Neural crest cell (in vitro differentiated cells): ENCODE results near the gene WWOX. TPM values are rescaled to one million over a fixed set of nuclear protein-coding genes. Genes with fewer than 3 reads are reported as not detected.

Experiments
- DNase-seq: peaks from one replicate; pipeline ENCODE4 v3.0.0; 2021; ENCODE audit warnings: low read depth, mixed read lengths, low spot score
- H3K27ac Mint-ChIP-seq: one replicate; pipeline ENCODE4 v1.8.0; 2021; ENCODE audit warnings: mild to moderate bottlenecking, mixed read lengths; ENCODE audit not compliant: unreplicated experiment
- H3K27me3 Mint-ChIP-seq: 2 replicates; pipeline ENCODE4 v1.8.0; 2021; ENCODE audit warnings: low read depth, mild to moderate bottlenecking, mixed read lengths
- H3K36me3 Mint-ChIP-seq: 2 replicates; pipeline ENCODE4 v1.8.0; 2021; ENCODE audit warnings: low read depth, mild to moderate bottlenecking, mixed read lengths
- H3K4me1 Mint-ChIP-seq: 2 replicates; pipeline ENCODE4 v1.8.0; 2021; ENCODE audit warnings: mixed read lengths
- H3K4me3 Mint-ChIP-seq: one replicate; pipeline ENCODE4 v1.8.0; 2021; ENCODE audit warnings: mild to moderate bottlenecking, mixed read lengths
- H3K9me3 Mint-ChIP-seq: 2 replicates; pipeline ENCODE4 v1.8.0; 2021; ENCODE audit warnings: mixed read lengths
- total RNA-seq: library from RNA; stranded (reverse); gene quantifications from 2 replicates; pipeline ENCODE4 v1.2.1, GENCODE V29; 2021
- TF ChIP-seq, protein P1 (sequence below): fragments of 200-600 bp; sonication (generic); conservative IDR thresholded peaks from 2 replicates; pipeline ENCODE4 v1.5.0; 2021; ENCODE audit warnings: antibody characterized with exemption, mild to moderate bottlenecking

Gene WWOX
- total RNA-seq, 1 donor from 2014 or later: 30.5 TPM

DNA sequence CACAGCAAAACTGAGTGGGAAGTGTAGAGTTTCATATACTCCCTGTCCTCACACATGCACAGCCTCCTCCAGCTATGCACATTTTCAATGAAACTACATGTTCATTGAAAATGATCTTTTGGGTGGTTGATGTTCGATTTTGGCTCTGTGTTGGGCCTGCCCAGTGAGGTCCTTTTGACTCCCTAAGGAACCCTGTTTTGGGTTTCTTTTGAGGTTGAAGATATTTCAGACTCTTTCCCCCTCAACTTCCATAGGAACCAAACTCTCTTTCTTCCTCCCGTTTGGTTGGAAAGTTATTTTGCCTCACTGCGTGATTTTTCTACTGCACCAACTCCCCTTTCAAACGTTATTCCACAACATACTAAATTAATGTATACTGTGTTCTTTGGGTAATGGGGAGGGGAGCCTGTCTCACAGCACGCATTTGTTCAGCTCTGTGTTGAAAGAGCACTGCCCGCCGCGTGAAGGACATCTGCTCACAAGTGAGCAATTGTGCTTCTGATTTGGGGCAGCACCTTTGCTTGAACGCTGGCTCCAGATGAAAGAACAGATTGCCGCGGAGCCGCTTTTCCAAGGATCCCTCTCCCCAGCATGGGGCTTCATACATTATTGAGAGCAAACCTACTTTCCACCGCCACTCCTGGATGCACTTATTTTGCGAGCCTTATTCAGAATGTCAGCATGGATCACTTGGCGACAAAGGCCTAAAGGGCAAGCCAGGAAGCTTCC is 385.9 kb downstream of the WWOX start:
- no peaks in the 10 kb centered on the region for H3K36me3 Mint-ChIP-seq
- TF ChIP-seq, protein P1, sequence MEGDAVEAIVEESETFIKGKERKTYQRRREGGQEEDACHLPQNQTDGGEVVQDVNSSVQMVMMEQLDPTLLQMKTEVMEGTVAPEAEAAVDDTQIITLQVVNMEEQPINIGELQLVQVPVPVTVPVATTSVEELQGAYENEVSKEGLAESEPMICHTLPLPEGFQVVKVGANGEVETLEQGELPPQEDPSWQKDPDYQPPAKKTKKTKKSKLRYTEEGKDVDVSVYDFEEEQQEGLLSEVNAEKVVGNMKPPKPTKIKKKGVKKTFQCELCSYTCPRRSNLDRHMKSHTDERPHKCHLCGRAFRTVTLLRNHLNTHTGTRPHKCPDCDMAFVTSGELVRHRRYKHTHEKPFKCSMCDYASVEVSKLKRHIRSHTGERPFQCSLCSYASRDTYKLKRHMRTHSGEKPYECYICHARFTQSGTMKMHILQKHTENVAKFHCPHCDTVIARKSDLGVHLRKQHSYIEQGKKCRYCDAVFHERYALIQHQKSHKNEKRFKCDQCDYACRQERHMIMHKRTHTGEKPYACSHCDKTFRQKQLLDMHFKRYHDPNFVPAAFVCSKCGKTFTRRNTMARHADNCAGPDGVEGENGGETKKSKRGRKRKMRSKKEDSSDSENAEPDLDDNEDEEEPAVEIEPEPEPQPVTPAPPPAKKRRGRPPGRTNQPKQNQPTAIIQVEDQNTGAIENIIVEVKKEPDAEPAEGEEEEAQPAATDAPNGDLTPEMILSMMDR: no peak
- DNase-seq: no peak
- H3K27ac Mint-ChIP-seq: no peak overlapping the region
- no peaks in the 10 kb centered on the region for H3K27me3 Mint-ChIP-seq
- H3K4me3 Mint-ChIP-seq: peak overlapping the region; percentile 44
- no peaks in the 10 kb centered on the region for H3K9me3 Mint-ChIP-seq
- peaks cover 54% of the 10 kb centered on the region for H3K4me1 Mint-ChIP-seq

- peaks cover 56% of the 10 kb centered on the region for H3K4me1 Mint-ChIP-seq
- TF ChIP-seq, protein P1: no peak
- peak overlapping the region; percentile 11 for H3K4me3 Mint-ChIP-seq
- H3K9me3 Mint-ChIP-seq: no peaks in the 10 kb centered on the region
- H3K36me3 Mint-ChIP-seq: no peaks in the 10 kb centered on the region
- no peak for DNase-seq
- no peak overlapping the region for H3K27ac Mint-ChIP-seq
- H3K27me3 Mint-ChIP-seq: no peaks in the 10 kb centered on the region
These were observed 386.4 kb downstream of the WWOX start for GRCh38 chr16:78485917-78486257.

DNA sequence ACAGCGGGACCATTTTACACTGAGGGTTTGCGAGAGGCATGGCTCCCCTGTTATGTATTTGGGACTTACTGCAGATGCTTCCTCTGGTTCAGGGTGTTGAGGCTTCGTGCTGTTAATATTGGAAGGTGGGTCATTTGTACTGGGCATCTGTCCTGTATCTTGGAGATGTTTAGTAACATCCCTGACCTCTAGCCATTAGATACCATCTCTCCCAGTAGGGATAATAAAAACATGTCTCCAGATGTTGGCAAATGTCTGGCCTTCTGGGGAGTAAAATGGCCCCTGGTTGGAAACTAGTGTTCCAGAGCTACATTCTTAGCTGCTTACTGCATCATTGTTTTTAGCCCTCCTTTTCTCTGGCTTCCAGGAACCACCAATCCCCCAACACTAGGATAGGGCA is 388.0 kb downstream of the WWOX start:
- Mint-ChIP-seq H3K27ac (no peak overlapping the region), H3K4me3 (no peak overlapping the region), H3K9me3 (no peaks in the 10 kb centered on the region), H3K36me3 (no peaks in the 10 kb centered on the region), H3K4me1 (peaks cover 56% of the 10 kb centered on the region), H3K27me3 (no peaks in the 10 kb centered on the region)
- no peak for DNase-seq
- TF ChIP-seq, protein P1: no peak

DNA sequence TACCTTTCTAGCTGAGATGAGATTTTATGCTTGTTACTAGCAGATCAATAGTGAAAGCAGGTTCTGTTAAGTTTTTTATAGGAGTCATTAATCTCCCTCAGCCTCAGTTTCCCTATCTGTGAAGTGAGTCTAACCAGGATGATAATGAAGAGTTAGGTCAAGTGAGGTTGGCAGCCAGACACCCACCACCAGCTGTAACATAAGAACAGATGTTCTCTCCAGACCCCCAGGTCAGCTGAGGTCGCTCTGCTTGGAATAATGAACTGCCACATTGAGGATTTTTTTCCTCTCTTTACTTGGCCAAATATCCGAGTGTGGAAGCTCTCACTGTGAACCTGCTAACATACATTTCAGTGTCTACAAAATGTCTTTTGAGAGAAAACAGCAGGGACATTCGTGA is 389.6 kb downstream of the WWOX start:
- Mint-ChIP-seq H3K9me3 (no peaks in the 10 kb centered on the region), H3K27ac (no peak overlapping the region), H3K4me3 (no peak overlapping the region), H3K4me1 (peaks cover 49% of the 10 kb centered on the region), H3K36me3 (no peaks in the 10 kb centered on the region), H3K27me3 (no peaks in the 10 kb centered on the region)
- no peak for DNase-seq
- TF ChIP-seq, protein P1: no peak

DNA sequence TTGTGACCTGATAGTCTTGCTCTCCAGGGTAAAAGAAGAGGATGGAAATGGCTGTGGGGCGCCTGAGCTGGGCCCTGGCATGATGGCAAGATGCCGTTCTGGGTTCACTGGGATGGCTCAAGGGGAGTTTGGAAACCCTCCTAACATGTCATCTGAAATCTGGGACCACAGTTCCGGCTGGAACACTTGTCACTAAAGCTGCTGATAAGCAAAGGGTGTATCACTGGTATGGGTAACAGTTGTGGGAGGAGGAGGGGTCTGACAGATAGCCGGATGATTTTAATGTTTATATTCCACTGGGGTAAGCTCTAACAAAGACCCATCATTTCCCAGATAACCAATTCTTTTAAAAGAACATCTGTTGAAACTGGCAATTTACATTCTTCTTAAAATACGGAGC is 390.2 kb downstream of the WWOX start:
- TF ChIP-seq, protein P1: no peak
- Mint-ChIP-seq H3K27ac (peak overlapping the region; percentile 45), H3K36me3 (no peaks in the 10 kb centered on the region), H3K27me3 (no peaks in the 10 kb centered on the region), H3K4me1 (peaks cover 44% of the 10 kb centered on the region), H3K4me3 (no peak overlapping the region), H3K9me3 (no peaks in the 10 kb centered on the region)
- no peak for DNase-seq
